Heart left ventricle (tissue), 13 donors: ENCODE measurements around the gene EMILIN2.

Source experiments
- POLR2A ChIP-seq, 2 donors: fragments of 450-650 bp; IDR thresholded peaks; one replicate each; pipeline ENCODE4 v1.6.1; 2017; ENCODE audit warnings: antibody characterized with exemption in 2 of 2, mild to moderate bottlenecking in 2 of 2, moderate library complexity in 2 of 2
- TF ChIP-seq, protein P1 (sequence below), 12 donors: fragments of 200-600 bp; sonication (generic) in 4 of 12; IDR thresholded peaks; one replicate each; pipeline versions ENCODE4 v1.5.0 to v1.8.0; 2018 to 2022; ENCODE audit warnings: antibody characterized with exemption in 12 of 12, mild to moderate bottlenecking in 5 of 12
- donor health status: ischemic (EF 13 %, LVEDD 7.1; RV severe dilation, severe dysfunction).
- donor health status: DM: no; HTN: yes; CAD: no.
- donor health status: DM: no; HTN: no; CAD: no.
- donor health status: ischemic (EF 25% LVEDD 6.9; RV normal size, moderate dysfunction).
- donor health status: ischemic (EF 25% LVEDD 5.7; RV mildly dilated, moderate dysfunction).
- donor health status: ischemic (EF 35%, LVEDD 5.7; RV mildly dilated, moderate dysfunction).
- donor health status: nonischemic (EF 11% LVEDD 7.7; RV severe dilation, severe dysfunction).
- donor health status: DM: yes; HTN: yes; CAD: no.
- donor health status: PGD.
- donor health status: ischemic (EF 29% LVEDD 5.4; RV normal size, mild dysfunction).
- donor health status: nonischemic (EF 23%, LVEDD 6.1; RV moderate dilation, normal function).

DNA sequence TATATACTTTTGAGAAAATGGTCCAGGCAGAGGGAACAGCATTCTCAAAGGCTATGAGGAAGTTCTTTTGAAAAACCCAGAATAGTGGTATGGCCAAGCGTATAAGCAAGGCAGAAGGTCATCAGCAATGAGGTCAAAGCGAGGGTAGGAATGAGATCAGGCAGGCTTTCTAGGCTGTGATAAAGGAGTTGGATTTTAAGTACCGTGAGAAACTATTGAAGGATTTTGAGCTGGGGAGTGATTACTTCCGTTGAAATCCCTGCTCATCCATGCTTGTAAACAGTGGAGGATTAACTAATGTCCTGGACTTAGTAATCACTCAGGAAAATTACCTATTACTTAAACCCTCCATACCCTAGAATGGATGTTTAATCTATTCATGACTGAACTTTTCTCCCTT lies 50.2 kb downstream of the EMILIN2 start:
- TF ChIP-seq, protein P1, sequence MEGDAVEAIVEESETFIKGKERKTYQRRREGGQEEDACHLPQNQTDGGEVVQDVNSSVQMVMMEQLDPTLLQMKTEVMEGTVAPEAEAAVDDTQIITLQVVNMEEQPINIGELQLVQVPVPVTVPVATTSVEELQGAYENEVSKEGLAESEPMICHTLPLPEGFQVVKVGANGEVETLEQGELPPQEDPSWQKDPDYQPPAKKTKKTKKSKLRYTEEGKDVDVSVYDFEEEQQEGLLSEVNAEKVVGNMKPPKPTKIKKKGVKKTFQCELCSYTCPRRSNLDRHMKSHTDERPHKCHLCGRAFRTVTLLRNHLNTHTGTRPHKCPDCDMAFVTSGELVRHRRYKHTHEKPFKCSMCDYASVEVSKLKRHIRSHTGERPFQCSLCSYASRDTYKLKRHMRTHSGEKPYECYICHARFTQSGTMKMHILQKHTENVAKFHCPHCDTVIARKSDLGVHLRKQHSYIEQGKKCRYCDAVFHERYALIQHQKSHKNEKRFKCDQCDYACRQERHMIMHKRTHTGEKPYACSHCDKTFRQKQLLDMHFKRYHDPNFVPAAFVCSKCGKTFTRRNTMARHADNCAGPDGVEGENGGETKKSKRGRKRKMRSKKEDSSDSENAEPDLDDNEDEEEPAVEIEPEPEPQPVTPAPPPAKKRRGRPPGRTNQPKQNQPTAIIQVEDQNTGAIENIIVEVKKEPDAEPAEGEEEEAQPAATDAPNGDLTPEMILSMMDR (IDR thresholded peaks at IDR 0.05) = no peak
- TF ChIP-seq POLR2A (IDR thresholded peaks at IDR 0.05) = no peak
